GM23338 (cell line): ENCODE results near the gene CLCN1. TPM values are rescaled to one million over a fixed set of nuclear protein-coding genes. Genes with fewer than 3 reads are reported as not detected.

Experiments
- ATAC-seq: fragments of 200-7000 bp; cut with Tn5 transposase; 3 replicates; pipeline ENCODE4 v1.9.1; 2020
- DNase-seq: peaks from one replicate; pipeline ENCODE4 v3.0.0-alpha.2; 2015; ENCODE audit warnings: low spot score
- H2AFZ ChIP-seq: fragments of 200-600 bp; sonication (generic); 2 replicates; pipeline ENCODE4 v1.8.0; 2016; ENCODE audit warnings: antibody characterized with exemption, mild to moderate bottlenecking, moderate library complexity
- H3F3A ChIP-seq: fragments of 200-600 bp; sonication (generic); replicated peaks from 2 replicates; pipeline ENCODE4 v1.8.0; 2017; ENCODE audit warnings: antibody characterized with exemption, mixed run types, low read depth
- H3K27ac ChIP-seq: fragments of 200-600 bp; sonication (generic); 2 replicates; pipeline ENCODE4 v1.6.1; 2016; ENCODE audit warnings: low read depth
- H3K27me3 ChIP-seq: fragments of 200-600 bp; sonication (generic); 2 replicates; pipeline ENCODE4 v1.8.0; 2016; ENCODE audit warnings: mild to moderate bottlenecking, mixed run types, moderate library complexity; ENCODE audit not compliant: insufficient read depth
- H3K36me3 ChIP-seq: fragments of 200-600 bp; sonication (generic); 2 replicates; pipeline ENCODE4 v1.8.0; 2016; ENCODE audit warnings: mild to moderate bottlenecking; ENCODE audit not compliant: insufficient read depth
- H3K4me1 ChIP-seq: fragments of 200-600 bp; sonication (generic); 2 replicates; pipeline ENCODE4 v1.8.0; 2016; ENCODE audit warnings: mild to moderate bottlenecking, moderate library complexity; ENCODE audit not compliant: insufficient read depth
- H3K4me2 ChIP-seq: fragments of 200-600 bp; sonication (generic); 2 replicates; pipeline ENCODE4 v1.7.1; 2017; ENCODE audit warnings: mixed run types
- H3K4me3 ChIP-seq: fragments of 200-600 bp; sonication (generic); 2 replicates; pipeline ENCODE4 v1.6.1; 2016; ENCODE audit warnings: mixed run types
- H3K79me2 ChIP-seq: fragments of 200-600 bp; sonication (generic); replicated peaks from 2 replicates; pipeline ENCODE4 v1.8.0; 2017; ENCODE audit warnings: mild to moderate bottlenecking; ENCODE audit not compliant: insufficient read depth
- H3K9me2 ChIP-seq: fragments of 200-600 bp; sonication (generic); 2 replicates; pipeline ENCODE4 v1.8.0; 2017; ENCODE audit not compliant: insufficient read depth
- H4K20me1 ChIP-seq: fragments of 200-600 bp; sonication (generic); replicated peaks from 2 replicates; pipeline ENCODE4 v1.8.0; 2017; ENCODE audit warnings: mild to moderate bottlenecking; ENCODE audit not compliant: insufficient read depth
- H3K27ac Mint-ChIP-seq: 2 replicates; pipeline ENCODE4 v1.8.0; 2020; ENCODE audit warnings: inconsistent platforms, mild to moderate bottlenecking, moderate library complexity, mixed read lengths
- H3K27me3 Mint-ChIP-seq: 3 replicates; pipeline ENCODE4 v1.8.0; 2022; ENCODE audit warnings: low read depth, mild to moderate bottlenecking, moderate library complexity, mixed read lengths, inconsistent platforms; ENCODE audit not compliant: insufficient read depth, poor library complexity
- H3K36me3 Mint-ChIP-seq: 3 replicates; pipeline ENCODE4 v1.8.0; 2021; ENCODE audit warnings: low read depth, mild to moderate bottlenecking, inconsistent platforms, moderate library complexity, mixed read lengths
- H3K4me1 Mint-ChIP-seq: 3 replicates; pipeline ENCODE4 v1.8.0; 2020; ENCODE audit warnings: mild to moderate bottlenecking, inconsistent platforms, mixed read lengths
- H3K4me3 Mint-ChIP-seq: 3 replicates; pipeline ENCODE4 v1.8.0; 2021; ENCODE audit warnings: moderate library complexity, mild to moderate bottlenecking, inconsistent platforms, mixed read lengths
- H3K9me3 Mint-ChIP-seq: 3 replicates; pipeline ENCODE4 v1.8.0; 2020; ENCODE audit warnings: moderate library complexity, mild to moderate bottlenecking, inconsistent platforms, mixed read lengths
- CREB1 ChIP-seq: fragments of 250-450 bp; sonication (Bioruptor Pico); IDR thresholded peaks from 2 replicates; pipeline ENCODE4 v1.5.0; 2020; ENCODE audit warnings: low read depth, mild to moderate bottlenecking, moderate library complexity
- CTCF ChIP-seq, 2 experiments: fragments of 200-600 bp in 1 of 2; sonication (generic) in 1 of 2; conservative IDR thresholded peaks; 2 replicates each; pipeline versions ENCODE4 v1.5.1 to v1.6.1; 2016 to 2017; ENCODE audit warnings: antibody characterized with exemption in 2 of 2, low read depth in 2 of 2, mild to moderate bottlenecking in 2 of 2, moderate library complexity in 1 of 2
- ETS1 ChIP-seq: IDR thresholded peaks from 2 replicates; pipeline ENCODE4 v1.6.1; 2016; ENCODE audit warnings: antibody characterized with exemption
- EZH2 ChIP-seq: fragments of 200-600 bp; sonication (generic); IDR thresholded peaks from one replicate; pipeline ENCODE4 v1.8.0; 2017; ENCODE audit warnings: antibody characterized with exemption, mild to moderate bottlenecking, low read depth; ENCODE audit not compliant: unreplicated experiment
- EZH2phosphoT487 ChIP-seq: fragments of 200-600 bp; sonication (generic); IDR thresholded peaks from one replicate; pipeline ENCODE4 v1.8.1; 2018; ENCODE audit warnings: antibody characterized with exemption; ENCODE audit not compliant: unreplicated experiment
- JUNB ChIP-seq: IDR thresholded peaks from one replicate; pipeline ENCODE4 v1.6.1; 2016; ENCODE audit warnings: antibody characterized with exemption; ENCODE audit not compliant: unreplicated experiment
- NANOG ChIP-seq: IDR thresholded peaks from 2 replicates; pipeline ENCODE4 v1.6.1; 2016; ENCODE audit warnings: antibody characterized with exemption, borderline replicate concordance
- POLR2AphosphoS5 ChIP-seq: IDR thresholded peaks from 2 replicates; pipeline ENCODE4 v1.6.1; 2016; ENCODE audit warnings: antibody characterized with exemption, low read depth
- STAT1 ChIP-seq: IDR thresholded peaks from one replicate; pipeline ENCODE4 v1.6.1; 2016; ENCODE audit warnings: antibody characterized with exemption; ENCODE audit not compliant: unreplicated experiment
- ZNF114 ChIP-seq: fragments of 250-450 bp; sonication (Bioruptor Pico); IDR thresholded peaks from 2 replicates; pipeline ENCODE4 v1.5.0; 2020; ENCODE audit warnings: mild to moderate bottlenecking, moderate library complexity
- ZNF331 ChIP-seq: fragments of 250-450 bp; sonication (Bioruptor Pico); IDR thresholded peaks from 2 replicates; pipeline ENCODE4 v1.5.0; 2020; ENCODE audit warnings: low read depth, mild to moderate bottlenecking, moderate library complexity
- polyA plus RNA-seq: library from polyadenylated mRNA; unstranded; fragments of >200 nt; fragmentation: Nextera tagmentation; extraction: Ambion mirVana; gene quantifications from 2 replicates; pipeline ENCODE4 v1.2.1, GENCODE V29; 2016
- total RNA-seq: library from RNA; depleted of rRNA; stranded (reverse); fragments of >200 nt; shearing (Covaris generic); gene quantifications from 2 replicates; pipeline ENCODE4 v1.2.3, GENCODE V29; 2014
- TF ChIP-seq, protein P1 (sequence below): IDR thresholded peaks from one replicate; pipeline ENCODE4 v1.6.1; 2018; ENCODE audit warnings: antibody characterized with exemption; ENCODE audit not compliant: unreplicated experiment
- TF ChIP-seq, protein P2 (sequence below): fragments of 250-450 bp; sonication (Bioruptor Pico); IDR thresholded peaks from 2 replicates; pipeline ENCODE4 v1.5.0; 2020; ENCODE audit warnings: mild to moderate bottlenecking, moderate library complexity

The CLCN1 gene
- total and polyA plus RNA-seq, 2 experiments from 2014 or later, result 0.38 to 0.48 TPM

GRCh38 chr7:143382126-143382790 is 66.3 kb downstream of the CLCN1 start:
- ATAC-seq (no peak), DNase-seq (no peak)
- H3K36me3 Mint-ChIP-seq, result peaks cover 9% of the 10 kb centered on the region; the same call in 2 of the 3 replicates
- H3K9me2 ChIP-seq, result no peaks in the 10 kb centered on the region
- peaks cover 7% of the 10 kb centered on the region; the same call in 1 of the 2 replicates for H3K36me3 ChIP-seq
- H2AFZ ChIP-seq, result no peak overlapping the region
- H3K4me1 Mint-ChIP-seq, result peaks cover 27% of the 10 kb centered on the region
- H3K27ac ChIP-seq, result peak overlapping the region; percentile 63; the same call in 1 of the 2 replicates
- H3K4me2 ChIP-seq, result peak overlapping the region; percentile 95
- no peaks in the 10 kb centered on the region for H3K27me3 ChIP-seq
- no peak for TF ChIP-seq EZH2phosphoT487
- no peak for TF ChIP-seq JUNB
- TF ChIP-seq, protein P1, sequence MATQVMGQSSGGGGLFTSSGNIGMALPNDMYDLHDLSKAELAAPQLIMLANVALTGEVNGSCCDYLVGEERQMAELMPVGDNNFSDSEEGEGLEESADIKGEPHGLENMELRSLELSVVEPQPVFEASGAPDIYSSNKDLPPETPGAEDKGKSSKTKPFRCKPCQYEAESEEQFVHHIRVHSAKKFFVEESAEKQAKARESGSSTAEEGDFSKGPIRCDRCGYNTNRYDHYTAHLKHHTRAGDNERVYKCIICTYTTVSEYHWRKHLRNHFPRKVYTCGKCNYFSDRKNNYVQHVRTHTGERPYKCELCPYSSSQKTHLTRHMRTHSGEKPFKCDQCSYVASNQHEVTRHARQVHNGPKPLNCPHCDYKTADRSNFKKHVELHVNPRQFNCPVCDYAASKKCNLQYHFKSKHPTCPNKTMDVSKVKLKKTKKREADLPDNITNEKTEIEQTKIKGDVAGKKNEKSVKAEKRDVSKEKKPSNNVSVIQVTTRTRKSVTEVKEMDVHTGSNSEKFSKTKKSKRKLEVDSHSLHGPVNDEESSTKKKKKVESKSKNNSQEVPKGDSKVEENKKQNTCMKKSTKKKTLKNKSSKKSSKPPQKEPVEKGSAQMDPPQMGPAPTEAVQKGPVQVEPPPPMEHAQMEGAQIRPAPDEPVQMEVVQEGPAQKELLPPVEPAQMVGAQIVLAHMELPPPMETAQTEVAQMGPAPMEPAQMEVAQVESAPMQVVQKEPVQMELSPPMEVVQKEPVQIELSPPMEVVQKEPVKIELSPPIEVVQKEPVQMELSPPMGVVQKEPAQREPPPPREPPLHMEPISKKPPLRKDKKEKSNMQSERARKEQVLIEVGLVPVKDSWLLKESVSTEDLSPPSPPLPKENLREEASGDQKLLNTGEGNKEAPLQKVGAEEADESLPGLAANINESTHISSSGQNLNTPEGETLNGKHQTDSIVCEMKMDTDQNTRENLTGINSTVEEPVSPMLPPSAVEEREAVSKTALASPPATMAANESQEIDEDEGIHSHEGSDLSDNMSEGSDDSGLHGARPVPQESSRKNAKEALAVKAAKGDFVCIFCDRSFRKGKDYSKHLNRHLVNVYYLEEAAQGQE, result no peak
- no peak for TF ChIP-seq POLR2AphosphoS5
- TF ChIP-seq, protein P2, sequence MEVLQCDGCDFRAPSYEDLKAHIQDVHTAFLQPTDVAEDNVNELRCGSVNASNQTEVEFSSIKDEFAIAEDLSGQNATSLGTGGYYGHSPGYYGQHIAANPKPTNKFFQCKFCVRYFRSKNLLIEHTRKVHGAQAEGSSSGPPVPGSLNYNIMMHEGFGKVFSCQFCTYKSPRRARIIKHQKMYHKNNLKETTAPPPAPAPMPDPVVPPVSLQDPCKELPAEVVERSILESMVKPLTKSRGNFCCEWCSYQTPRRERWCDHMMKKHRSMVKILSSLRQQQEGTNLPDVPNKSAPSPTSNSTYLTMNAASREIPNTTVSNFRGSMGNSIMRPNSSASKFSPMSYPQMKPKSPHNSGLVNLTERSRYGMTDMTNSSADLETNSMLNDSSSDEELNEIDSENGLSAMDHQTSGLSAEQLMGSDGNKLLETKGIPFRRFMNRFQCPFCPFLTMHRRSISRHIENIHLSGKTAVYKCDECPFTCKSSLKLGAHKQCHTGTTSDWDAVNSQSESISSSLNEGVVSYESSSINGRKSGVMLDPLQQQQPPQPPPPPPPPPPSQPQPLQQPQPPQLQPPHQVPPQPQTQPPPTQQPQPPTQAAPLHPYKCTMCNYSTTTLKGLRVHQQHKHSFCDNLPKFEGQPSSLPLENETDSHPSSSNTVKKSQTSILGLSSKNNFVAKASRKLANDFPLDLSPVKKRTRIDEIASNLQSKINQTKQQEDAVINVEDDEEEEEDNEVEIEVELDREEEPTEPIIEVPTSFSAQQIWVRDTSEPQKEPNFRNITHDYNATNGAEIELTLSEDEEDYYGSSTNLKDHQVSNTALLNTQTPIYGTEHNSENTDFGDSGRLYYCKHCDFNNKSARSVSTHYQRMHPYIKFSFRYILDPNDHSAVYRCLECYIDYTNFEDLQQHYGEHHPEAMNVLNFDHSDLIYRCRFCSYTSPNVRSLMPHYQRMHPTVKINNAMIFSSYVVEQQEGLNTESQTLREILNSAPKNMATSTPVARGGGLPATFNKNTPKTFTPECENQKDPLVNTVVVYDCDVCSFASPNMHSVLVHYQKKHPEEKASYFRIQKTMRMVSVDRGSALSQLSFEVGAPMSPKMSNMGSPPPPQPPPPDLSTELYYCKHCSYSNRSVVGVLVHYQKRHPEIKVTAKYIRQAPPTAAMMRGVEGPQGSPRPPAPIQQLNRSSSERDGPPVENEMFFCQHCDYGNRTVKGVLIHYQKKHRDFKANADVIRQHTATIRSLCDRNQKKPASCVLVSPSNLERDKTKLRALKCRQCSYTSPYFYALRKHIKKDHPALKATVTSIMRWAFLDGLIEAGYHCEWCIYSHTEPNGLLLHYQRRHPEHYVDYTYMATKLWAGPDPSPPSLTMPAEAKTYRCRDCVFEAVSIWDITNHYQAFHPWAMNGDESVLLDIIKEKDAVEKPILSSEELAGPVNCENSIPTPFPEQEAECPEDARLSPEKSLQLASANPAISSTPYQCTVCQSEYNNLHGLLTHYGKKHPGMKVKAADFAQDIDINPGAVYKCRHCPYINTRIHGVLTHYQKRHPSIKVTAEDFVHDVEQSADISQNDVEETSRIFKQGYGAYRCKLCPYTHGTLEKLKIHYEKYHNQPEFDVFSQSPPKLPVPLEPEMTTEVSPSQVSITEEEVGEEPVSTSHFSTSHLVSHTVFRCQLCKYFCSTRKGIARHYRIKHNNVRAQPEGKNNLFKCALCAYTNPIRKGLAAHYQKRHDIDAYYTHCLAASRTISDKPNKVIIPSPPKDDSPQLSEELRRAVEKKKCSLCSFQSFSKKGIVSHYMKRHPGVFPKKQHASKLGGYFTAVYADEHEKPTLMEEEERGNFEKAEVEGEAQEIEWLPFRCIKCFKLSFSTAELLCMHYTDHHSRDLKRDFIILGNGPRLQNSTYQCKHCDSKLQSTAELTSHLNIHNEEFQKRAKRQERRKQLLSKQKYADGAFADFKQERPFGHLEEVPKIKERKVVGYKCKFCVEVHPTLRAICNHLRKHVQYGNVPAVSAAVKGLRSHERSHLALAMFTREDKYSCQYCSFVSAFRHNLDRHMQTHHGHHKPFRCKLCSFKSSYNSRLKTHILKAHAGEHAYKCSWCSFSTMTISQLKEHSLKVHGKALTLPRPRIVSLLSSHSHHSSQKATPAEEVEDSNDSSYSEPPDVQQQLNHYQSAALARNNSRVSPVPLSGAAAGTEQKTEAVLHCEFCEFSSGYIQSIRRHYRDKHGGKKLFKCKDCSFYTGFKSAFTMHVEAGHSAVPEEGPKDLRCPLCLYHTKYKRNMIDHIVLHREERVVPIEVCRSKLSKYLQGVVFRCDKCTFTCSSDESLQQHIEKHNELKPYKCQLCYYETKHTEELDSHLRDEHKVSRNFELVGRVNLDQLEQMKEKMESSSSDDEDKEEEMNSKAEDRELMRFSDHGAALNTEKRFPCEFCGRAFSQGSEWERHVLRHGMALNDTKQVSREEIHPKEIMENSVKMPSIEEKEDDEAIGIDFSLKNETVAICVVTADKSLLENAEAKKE, result no peak
- no peak for TF ChIP-seq CREB1
- TF ChIP-seq CTCF (conservative IDR thresholded peaks at IDR 0.05; ENCODE audit: low read depth in 2 of 2), result no peak
- TF ChIP-seq EZH2, result no peak
- no peak for TF ChIP-seq ZNF331 (CRISPR knock-in tag)
- no peak for TF ChIP-seq ETS1
- no peak for TF ChIP-seq STAT1
- no peak for TF ChIP-seq ZNF114 (CRISPR knock-in tag)
- no peak for TF ChIP-seq NANOG
- H3K4me1 ChIP-seq, result peaks cover 29% of the 10 kb centered on the region
- H4K20me1 ChIP-seq, result peaks cover 31% of the 10 kb centered on the region
- 0 out of 2 replicates have a peak overlapping the region, but pooled peaks have one; percentile 8 for H3K27ac Mint-ChIP-seq
- no peaks in the 10 kb centered on the region for H3K9me3 Mint-ChIP-seq
- peaks cover 4% of the 10 kb centered on the region for H3K27me3 Mint-ChIP-seq
- H3K79me2 ChIP-seq, result peaks cover 60% of the 10 kb centered on the region
- peak overlapping the region; percentile 74 for H3K4me3 Mint-ChIP-seq
- H3F3A ChIP-seq, result peaks cover 20% of the 10 kb centered on the region; the same call in 1 of the 2 replicates
- H3K4me3 ChIP-seq, result peak overlapping the region; percentile 99
